GM23338 (cell line): ENCODE results near the gene KRTAP5-1. TPM values are rescaled to one million over a fixed set of nuclear protein-coding genes. Genes with fewer than 3 reads are reported as not detected.

Source experiments
- ATAC-seq: fragments of 200-7000 bp; cut with Tn5 transposase; 3 replicates; pipeline ENCODE4 v1.9.1; 2020
- DNase-seq: peaks from one replicate; pipeline ENCODE4 v3.0.0-alpha.2; 2015; ENCODE audit warnings: low spot score
- H2AFZ ChIP-seq: fragments of 200-600 bp; sonication (generic); 2 replicates; pipeline ENCODE4 v1.8.0; 2016; ENCODE audit warnings: antibody characterized with exemption, mild to moderate bottlenecking, moderate library complexity
- H3F3A ChIP-seq: fragments of 200-600 bp; sonication (generic); replicated peaks from 2 replicates; pipeline ENCODE4 v1.8.0; 2017; ENCODE audit warnings: antibody characterized with exemption, mixed run types, low read depth
- H3K27ac ChIP-seq: fragments of 200-600 bp; sonication (generic); 2 replicates; pipeline ENCODE4 v1.6.1; 2016; ENCODE audit warnings: low read depth
- H3K27me3 ChIP-seq: fragments of 200-600 bp; sonication (generic); 2 replicates; pipeline ENCODE4 v1.8.0; 2016; ENCODE audit warnings: mild to moderate bottlenecking, mixed run types, moderate library complexity; ENCODE audit not compliant: insufficient read depth
- H3K36me3 ChIP-seq: fragments of 200-600 bp; sonication (generic); 2 replicates; pipeline ENCODE4 v1.8.0; 2016; ENCODE audit warnings: mild to moderate bottlenecking; ENCODE audit not compliant: insufficient read depth
- H3K4me1 ChIP-seq: fragments of 200-600 bp; sonication (generic); 2 replicates; pipeline ENCODE4 v1.8.0; 2016; ENCODE audit warnings: mild to moderate bottlenecking, moderate library complexity; ENCODE audit not compliant: insufficient read depth
- H3K4me2 ChIP-seq: fragments of 200-600 bp; sonication (generic); 2 replicates; pipeline ENCODE4 v1.7.1; 2017; ENCODE audit warnings: mixed run types
- H3K4me3 ChIP-seq: fragments of 200-600 bp; sonication (generic); 2 replicates; pipeline ENCODE4 v1.6.1; 2016; ENCODE audit warnings: mixed run types
- H3K79me2 ChIP-seq: fragments of 200-600 bp; sonication (generic); replicated peaks from 2 replicates; pipeline ENCODE4 v1.8.0; 2017; ENCODE audit warnings: mild to moderate bottlenecking; ENCODE audit not compliant: insufficient read depth
- H3K9me2 ChIP-seq: fragments of 200-600 bp; sonication (generic); 2 replicates; pipeline ENCODE4 v1.8.0; 2017; ENCODE audit not compliant: insufficient read depth
- H4K20me1 ChIP-seq: fragments of 200-600 bp; sonication (generic); replicated peaks from 2 replicates; pipeline ENCODE4 v1.8.0; 2017; ENCODE audit warnings: mild to moderate bottlenecking; ENCODE audit not compliant: insufficient read depth
- H3K27ac Mint-ChIP-seq: 2 replicates; pipeline ENCODE4 v1.8.0; 2020; ENCODE audit warnings: inconsistent platforms, mild to moderate bottlenecking, moderate library complexity, mixed read lengths
- H3K27me3 Mint-ChIP-seq: 3 replicates; pipeline ENCODE4 v1.8.0; 2022; ENCODE audit warnings: low read depth, mild to moderate bottlenecking, moderate library complexity, mixed read lengths, inconsistent platforms; ENCODE audit not compliant: insufficient read depth, poor library complexity
- H3K36me3 Mint-ChIP-seq: 3 replicates; pipeline ENCODE4 v1.8.0; 2021; ENCODE audit warnings: low read depth, mild to moderate bottlenecking, inconsistent platforms, moderate library complexity, mixed read lengths
- H3K4me1 Mint-ChIP-seq: 3 replicates; pipeline ENCODE4 v1.8.0; 2020; ENCODE audit warnings: mild to moderate bottlenecking, inconsistent platforms, mixed read lengths
- H3K4me3 Mint-ChIP-seq: 3 replicates; pipeline ENCODE4 v1.8.0; 2021; ENCODE audit warnings: moderate library complexity, mild to moderate bottlenecking, inconsistent platforms, mixed read lengths
- H3K9me3 Mint-ChIP-seq: 3 replicates; pipeline ENCODE4 v1.8.0; 2020; ENCODE audit warnings: moderate library complexity, mild to moderate bottlenecking, inconsistent platforms, mixed read lengths
- CREB1 ChIP-seq: fragments of 250-450 bp; sonication (Bioruptor Pico); IDR thresholded peaks from 2 replicates; pipeline ENCODE4 v1.5.0; 2020; ENCODE audit warnings: low read depth, mild to moderate bottlenecking, moderate library complexity
- EZH2 ChIP-seq: fragments of 200-600 bp; sonication (generic); IDR thresholded peaks from one replicate; pipeline ENCODE4 v1.8.0; 2017; ENCODE audit warnings: antibody characterized with exemption, mild to moderate bottlenecking, low read depth; ENCODE audit not compliant: unreplicated experiment
- EZH2phosphoT487 ChIP-seq: fragments of 200-600 bp; sonication (generic); IDR thresholded peaks from one replicate; pipeline ENCODE4 v1.8.1; 2018; ENCODE audit warnings: antibody characterized with exemption; ENCODE audit not compliant: unreplicated experiment
- JUNB ChIP-seq: IDR thresholded peaks from one replicate; pipeline ENCODE4 v1.6.1; 2016; ENCODE audit warnings: antibody characterized with exemption; ENCODE audit not compliant: unreplicated experiment
- NANOG ChIP-seq: IDR thresholded peaks from 2 replicates; pipeline ENCODE4 v1.6.1; 2016; ENCODE audit warnings: antibody characterized with exemption, borderline replicate concordance
- ZNF331 ChIP-seq: fragments of 250-450 bp; sonication (Bioruptor Pico); IDR thresholded peaks from 2 replicates; pipeline ENCODE4 v1.5.0; 2020; ENCODE audit warnings: low read depth, mild to moderate bottlenecking, moderate library complexity
- polyA plus RNA-seq: library from polyadenylated mRNA; unstranded; fragments of >200 nt; fragmentation: Nextera tagmentation; extraction: Ambion mirVana; gene quantifications from 2 replicates; pipeline ENCODE4 v1.2.1, GENCODE V29; 2016
- total RNA-seq: library from RNA; depleted of rRNA; stranded (reverse); fragments of >200 nt; shearing (Covaris generic); gene quantifications from 2 replicates; pipeline ENCODE4 v1.2.3, GENCODE V29; 2014
- TF ChIP-seq, protein P1 (sequence below): IDR thresholded peaks from one replicate; pipeline ENCODE4 v1.6.1; 2018; ENCODE audit warnings: antibody characterized with exemption; ENCODE audit not compliant: unreplicated experiment
- TF ChIP-seq, protein P2 (sequence below): fragments of 250-450 bp; sonication (Bioruptor Pico); IDR thresholded peaks from 2 replicates; pipeline ENCODE4 v1.5.0; 2020; ENCODE audit warnings: mild to moderate bottlenecking, moderate library complexity
- TF ChIP-seq, protein P3 (sequence below), 2 experiments: fragments of 200-600 bp in 1 of 2; sonication (generic) in 1 of 2; conservative IDR thresholded peaks; 2 replicates each; pipeline versions ENCODE4 v1.5.1 to v1.6.1; 2016 to 2017; ENCODE audit warnings: antibody characterized with exemption in 2 of 2, low read depth in 2 of 2, mild to moderate bottlenecking in 2 of 2, moderate library complexity in 1 of 2

The KRTAP5-1 gene
- total and polyA plus RNA-seq, 2 experiments from 2014 or later, result not detected

DNA sequence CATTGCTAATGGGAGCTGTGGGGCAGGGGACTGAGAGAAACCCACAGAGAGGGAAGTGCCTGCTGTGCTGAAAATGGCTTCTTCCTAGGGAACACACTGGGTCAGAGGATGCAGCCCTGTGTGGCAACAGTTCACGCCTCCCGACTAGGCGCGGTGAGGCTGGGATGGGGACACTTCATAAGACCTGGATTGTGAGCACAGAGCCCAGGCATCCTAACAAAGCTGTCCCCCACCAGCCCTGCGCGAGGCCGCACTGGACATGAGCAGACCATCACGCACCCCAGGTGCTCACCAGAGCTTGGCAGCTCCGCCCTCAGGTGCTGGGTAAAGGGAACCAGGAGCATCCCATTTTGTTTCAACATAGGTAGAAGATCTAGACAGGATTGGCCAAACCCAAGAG is 38.6 kb upstream of the KRTAP5-1 start (continued):
- TF ChIP-seq, protein P1, sequence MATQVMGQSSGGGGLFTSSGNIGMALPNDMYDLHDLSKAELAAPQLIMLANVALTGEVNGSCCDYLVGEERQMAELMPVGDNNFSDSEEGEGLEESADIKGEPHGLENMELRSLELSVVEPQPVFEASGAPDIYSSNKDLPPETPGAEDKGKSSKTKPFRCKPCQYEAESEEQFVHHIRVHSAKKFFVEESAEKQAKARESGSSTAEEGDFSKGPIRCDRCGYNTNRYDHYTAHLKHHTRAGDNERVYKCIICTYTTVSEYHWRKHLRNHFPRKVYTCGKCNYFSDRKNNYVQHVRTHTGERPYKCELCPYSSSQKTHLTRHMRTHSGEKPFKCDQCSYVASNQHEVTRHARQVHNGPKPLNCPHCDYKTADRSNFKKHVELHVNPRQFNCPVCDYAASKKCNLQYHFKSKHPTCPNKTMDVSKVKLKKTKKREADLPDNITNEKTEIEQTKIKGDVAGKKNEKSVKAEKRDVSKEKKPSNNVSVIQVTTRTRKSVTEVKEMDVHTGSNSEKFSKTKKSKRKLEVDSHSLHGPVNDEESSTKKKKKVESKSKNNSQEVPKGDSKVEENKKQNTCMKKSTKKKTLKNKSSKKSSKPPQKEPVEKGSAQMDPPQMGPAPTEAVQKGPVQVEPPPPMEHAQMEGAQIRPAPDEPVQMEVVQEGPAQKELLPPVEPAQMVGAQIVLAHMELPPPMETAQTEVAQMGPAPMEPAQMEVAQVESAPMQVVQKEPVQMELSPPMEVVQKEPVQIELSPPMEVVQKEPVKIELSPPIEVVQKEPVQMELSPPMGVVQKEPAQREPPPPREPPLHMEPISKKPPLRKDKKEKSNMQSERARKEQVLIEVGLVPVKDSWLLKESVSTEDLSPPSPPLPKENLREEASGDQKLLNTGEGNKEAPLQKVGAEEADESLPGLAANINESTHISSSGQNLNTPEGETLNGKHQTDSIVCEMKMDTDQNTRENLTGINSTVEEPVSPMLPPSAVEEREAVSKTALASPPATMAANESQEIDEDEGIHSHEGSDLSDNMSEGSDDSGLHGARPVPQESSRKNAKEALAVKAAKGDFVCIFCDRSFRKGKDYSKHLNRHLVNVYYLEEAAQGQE, result no peak
- no peak for TF ChIP-seq EZH2phosphoT487

DNA sequence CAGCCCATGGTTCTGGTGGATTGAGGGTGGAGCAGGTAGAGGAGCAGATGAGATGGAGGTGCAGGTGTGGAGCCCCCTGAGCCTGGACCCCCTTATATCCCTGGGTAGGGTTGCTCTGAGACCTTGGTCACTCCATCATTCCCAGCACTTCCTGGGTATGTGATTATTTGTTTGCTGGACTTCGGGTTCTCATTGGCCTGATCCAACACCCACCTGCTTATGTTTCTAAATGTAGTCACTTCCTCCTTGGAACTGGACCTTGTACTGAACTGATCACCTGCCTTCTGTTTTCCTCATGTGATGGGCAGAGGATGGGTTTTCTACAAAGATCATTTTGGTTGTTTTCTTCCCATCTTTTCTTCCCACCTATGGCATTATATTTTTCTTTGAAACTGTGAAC is 37.0 kb upstream of the KRTAP5-1 start, which contains the start of gene KRTAP5-4:
Gene KRTAP5-4 (minus strand): TSS at position 53 of the 400 bp plus-strand sequence. CDS start 45 bp downstream, at position 8.
- Mint-ChIP-seq H3K36me3 (0 out of 3 replicates have a peak, but pooled peaks cover 2% of the 10 kb centered on the region), H3K27ac (no peak within 1 kb of the TSS), H3K27me3 (peaks cover 6% of the 10 kb centered on the region), H3K4me3 (no peak within 1 kb of the TSS), H3K4me1 (peaks cover 6% of the 10 kb centered on the region), H3K9me3 (peaks cover 6% of the 10 kb centered on the region)
- Histone ChIP-seq H3K27ac (no peak within 1 kb of the TSS), H3K36me3 (no peaks in the 10 kb centered on the region), H3K27me3 (no peaks in the 10 kb centered on the region), H3K4me2 (no peak within 1 kb of the TSS), H3K9me2 (no peaks in the 10 kb centered on the region), H3K4me3 (no peak within 1 kb of the TSS), H3F3A (no peaks in the 10 kb centered on the region), H4K20me1 (no peaks in the 10 kb centered on the region), H3K79me2 (no peaks in the 10 kb centered on the region), H3K4me1 (no peaks in the 10 kb centered on the region), H2AFZ (no peak within 1 kb of the TSS)
- ATAC-seq (no peak), DNase-seq (no peak)
- TF ChIP-seq, protein P1, result no peak
- TF ChIP-seq JUNB (no peak), CREB1 (CRISPR knock-in tag) (no peak), NANOG (no peak), EZH2 (no peak), ZNF331 (CRISPR knock-in tag) (no peak)
- TF ChIP-seq, protein P2, sequence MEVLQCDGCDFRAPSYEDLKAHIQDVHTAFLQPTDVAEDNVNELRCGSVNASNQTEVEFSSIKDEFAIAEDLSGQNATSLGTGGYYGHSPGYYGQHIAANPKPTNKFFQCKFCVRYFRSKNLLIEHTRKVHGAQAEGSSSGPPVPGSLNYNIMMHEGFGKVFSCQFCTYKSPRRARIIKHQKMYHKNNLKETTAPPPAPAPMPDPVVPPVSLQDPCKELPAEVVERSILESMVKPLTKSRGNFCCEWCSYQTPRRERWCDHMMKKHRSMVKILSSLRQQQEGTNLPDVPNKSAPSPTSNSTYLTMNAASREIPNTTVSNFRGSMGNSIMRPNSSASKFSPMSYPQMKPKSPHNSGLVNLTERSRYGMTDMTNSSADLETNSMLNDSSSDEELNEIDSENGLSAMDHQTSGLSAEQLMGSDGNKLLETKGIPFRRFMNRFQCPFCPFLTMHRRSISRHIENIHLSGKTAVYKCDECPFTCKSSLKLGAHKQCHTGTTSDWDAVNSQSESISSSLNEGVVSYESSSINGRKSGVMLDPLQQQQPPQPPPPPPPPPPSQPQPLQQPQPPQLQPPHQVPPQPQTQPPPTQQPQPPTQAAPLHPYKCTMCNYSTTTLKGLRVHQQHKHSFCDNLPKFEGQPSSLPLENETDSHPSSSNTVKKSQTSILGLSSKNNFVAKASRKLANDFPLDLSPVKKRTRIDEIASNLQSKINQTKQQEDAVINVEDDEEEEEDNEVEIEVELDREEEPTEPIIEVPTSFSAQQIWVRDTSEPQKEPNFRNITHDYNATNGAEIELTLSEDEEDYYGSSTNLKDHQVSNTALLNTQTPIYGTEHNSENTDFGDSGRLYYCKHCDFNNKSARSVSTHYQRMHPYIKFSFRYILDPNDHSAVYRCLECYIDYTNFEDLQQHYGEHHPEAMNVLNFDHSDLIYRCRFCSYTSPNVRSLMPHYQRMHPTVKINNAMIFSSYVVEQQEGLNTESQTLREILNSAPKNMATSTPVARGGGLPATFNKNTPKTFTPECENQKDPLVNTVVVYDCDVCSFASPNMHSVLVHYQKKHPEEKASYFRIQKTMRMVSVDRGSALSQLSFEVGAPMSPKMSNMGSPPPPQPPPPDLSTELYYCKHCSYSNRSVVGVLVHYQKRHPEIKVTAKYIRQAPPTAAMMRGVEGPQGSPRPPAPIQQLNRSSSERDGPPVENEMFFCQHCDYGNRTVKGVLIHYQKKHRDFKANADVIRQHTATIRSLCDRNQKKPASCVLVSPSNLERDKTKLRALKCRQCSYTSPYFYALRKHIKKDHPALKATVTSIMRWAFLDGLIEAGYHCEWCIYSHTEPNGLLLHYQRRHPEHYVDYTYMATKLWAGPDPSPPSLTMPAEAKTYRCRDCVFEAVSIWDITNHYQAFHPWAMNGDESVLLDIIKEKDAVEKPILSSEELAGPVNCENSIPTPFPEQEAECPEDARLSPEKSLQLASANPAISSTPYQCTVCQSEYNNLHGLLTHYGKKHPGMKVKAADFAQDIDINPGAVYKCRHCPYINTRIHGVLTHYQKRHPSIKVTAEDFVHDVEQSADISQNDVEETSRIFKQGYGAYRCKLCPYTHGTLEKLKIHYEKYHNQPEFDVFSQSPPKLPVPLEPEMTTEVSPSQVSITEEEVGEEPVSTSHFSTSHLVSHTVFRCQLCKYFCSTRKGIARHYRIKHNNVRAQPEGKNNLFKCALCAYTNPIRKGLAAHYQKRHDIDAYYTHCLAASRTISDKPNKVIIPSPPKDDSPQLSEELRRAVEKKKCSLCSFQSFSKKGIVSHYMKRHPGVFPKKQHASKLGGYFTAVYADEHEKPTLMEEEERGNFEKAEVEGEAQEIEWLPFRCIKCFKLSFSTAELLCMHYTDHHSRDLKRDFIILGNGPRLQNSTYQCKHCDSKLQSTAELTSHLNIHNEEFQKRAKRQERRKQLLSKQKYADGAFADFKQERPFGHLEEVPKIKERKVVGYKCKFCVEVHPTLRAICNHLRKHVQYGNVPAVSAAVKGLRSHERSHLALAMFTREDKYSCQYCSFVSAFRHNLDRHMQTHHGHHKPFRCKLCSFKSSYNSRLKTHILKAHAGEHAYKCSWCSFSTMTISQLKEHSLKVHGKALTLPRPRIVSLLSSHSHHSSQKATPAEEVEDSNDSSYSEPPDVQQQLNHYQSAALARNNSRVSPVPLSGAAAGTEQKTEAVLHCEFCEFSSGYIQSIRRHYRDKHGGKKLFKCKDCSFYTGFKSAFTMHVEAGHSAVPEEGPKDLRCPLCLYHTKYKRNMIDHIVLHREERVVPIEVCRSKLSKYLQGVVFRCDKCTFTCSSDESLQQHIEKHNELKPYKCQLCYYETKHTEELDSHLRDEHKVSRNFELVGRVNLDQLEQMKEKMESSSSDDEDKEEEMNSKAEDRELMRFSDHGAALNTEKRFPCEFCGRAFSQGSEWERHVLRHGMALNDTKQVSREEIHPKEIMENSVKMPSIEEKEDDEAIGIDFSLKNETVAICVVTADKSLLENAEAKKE, result no peak
- TF ChIP-seq, protein P3, sequence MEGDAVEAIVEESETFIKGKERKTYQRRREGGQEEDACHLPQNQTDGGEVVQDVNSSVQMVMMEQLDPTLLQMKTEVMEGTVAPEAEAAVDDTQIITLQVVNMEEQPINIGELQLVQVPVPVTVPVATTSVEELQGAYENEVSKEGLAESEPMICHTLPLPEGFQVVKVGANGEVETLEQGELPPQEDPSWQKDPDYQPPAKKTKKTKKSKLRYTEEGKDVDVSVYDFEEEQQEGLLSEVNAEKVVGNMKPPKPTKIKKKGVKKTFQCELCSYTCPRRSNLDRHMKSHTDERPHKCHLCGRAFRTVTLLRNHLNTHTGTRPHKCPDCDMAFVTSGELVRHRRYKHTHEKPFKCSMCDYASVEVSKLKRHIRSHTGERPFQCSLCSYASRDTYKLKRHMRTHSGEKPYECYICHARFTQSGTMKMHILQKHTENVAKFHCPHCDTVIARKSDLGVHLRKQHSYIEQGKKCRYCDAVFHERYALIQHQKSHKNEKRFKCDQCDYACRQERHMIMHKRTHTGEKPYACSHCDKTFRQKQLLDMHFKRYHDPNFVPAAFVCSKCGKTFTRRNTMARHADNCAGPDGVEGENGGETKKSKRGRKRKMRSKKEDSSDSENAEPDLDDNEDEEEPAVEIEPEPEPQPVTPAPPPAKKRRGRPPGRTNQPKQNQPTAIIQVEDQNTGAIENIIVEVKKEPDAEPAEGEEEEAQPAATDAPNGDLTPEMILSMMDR (conservative IDR thresholded peaks at IDR 0.05; ENCODE audit: low read depth in 2 of 2), result no peak
